IMR-90 (cell line): Measurements from ENCODE around the gene FBXL20. TPM values are rescaled to one million over a fixed set of nuclear protein-coding genes. Genes with fewer than 3 reads are reported as not detected.

Experiments used
- ATAC-seq: fragments of 200-7000 bp; cut with Tn5 transposase; 2 replicates; pipeline ENCODE4 v1.9.1; 2020; ENCODE audit warnings: low read depth, mild to moderate bottlenecking, moderate library complexity
- BruUV-seq: library from RNA; stranded (reverse); fragments of 400-500 nt; replicated peaks from 2 replicates; lab custom pipeline; 2021; lab: Mats Ljungman, UMichigan
- CTCF ChIA-PET: fragments of 300-600 bp; formaldehyde crosslinking; extraction: SDS; loops from one replicate; lab custom pipeline; 2021; ENCODE audit warnings: antibody characterized with exemption; lab: Yijun Ruan, JAX
- POLR2A ChIA-PET: fragments of 300-600 bp; sonication (Branson Sonifier 250); formaldehyde crosslinking; loops from one replicate; lab custom pipeline; 2022; ENCODE audit warnings: antibody characterized with exemption; ENCODE audit not compliant: unreplicated experiment; lab: Charles Lee
- DNase-seq: peaks from one replicate; pipeline ENCODE4 v3.0.0; 2013
- H2AFZ ChIP-seq: replicated peaks from 2 replicates; pipeline ENCODE3; 2013; ENCODE audit warnings: low read length, mild to moderate bottlenecking; ENCODE audit not compliant: poor library complexity
- H2AK5ac ChIP-seq: 2 replicates; pipeline ENCODE4 v1.6.1; 2013; ENCODE audit warnings: low read depth, low read length, inconsistent platforms
- H2AK9ac ChIP-seq: replicated peaks from 2 replicates; pipeline ENCODE3; 2013; ENCODE audit warnings: mild to moderate bottlenecking, low read depth, low read length, moderate library complexity; ENCODE audit not compliant: poor library complexity
- H2BK120ac ChIP-seq: 2 replicates; pipeline ENCODE4 v1.6.1; 2013; ENCODE audit warnings: low read depth, low read length, inconsistent platforms
- H2BK15ac ChIP-seq: 3 replicates; pipeline ENCODE4 v1.6.1; 2013; ENCODE audit warnings: low read depth, low read length, inconsistent platforms
- H2BK20ac ChIP-seq: 2 replicates; pipeline ENCODE4 v1.6.1; 2013; ENCODE audit warnings: low read depth, mild to moderate bottlenecking, inconsistent platforms, low read length, moderate library complexity
- H2BK5ac ChIP-seq: 2 replicates; pipeline ENCODE4 v1.6.1; 2013; ENCODE audit warnings: mild to moderate bottlenecking, low read depth, low read length, inconsistent platforms; ENCODE audit not compliant: poor library complexity, severe bottlenecking
- H3K14ac ChIP-seq: replicated peaks from 2 replicates; pipeline ENCODE4 v1.6.1; 2013; ENCODE audit warnings: low read depth, low read length, inconsistent platforms
- H3K18ac ChIP-seq: 2 replicates; pipeline ENCODE4 v1.6.1; 2013; ENCODE audit warnings: low read depth, low read length, control low read depth
- H3K23ac ChIP-seq: 2 replicates; pipeline ENCODE4 v1.6.1; 2013; ENCODE audit warnings: low read depth, low read length, inconsistent platforms
- H3K27ac ChIP-seq: 2 replicates; pipeline ENCODE4 v1.5.1; 2013; ENCODE audit warnings: mild to moderate bottlenecking, control low read depth, low read length; ENCODE audit not compliant: insufficient read depth
- H3K27me3 ChIP-seq: 2 replicates; pipeline ENCODE4 v1.6.1; 2013; ENCODE audit warnings: low read length; ENCODE audit not compliant: control insufficient read depth, insufficient read depth
- H3K36me3 ChIP-seq: 2 replicates; pipeline ENCODE4 v1.6.1; 2013; ENCODE audit warnings: low read length, mixed read lengths; ENCODE audit not compliant: control insufficient read depth, insufficient read depth
- H3K4ac ChIP-seq: 2 replicates; pipeline ENCODE4 v1.6.1; 2013; ENCODE audit warnings: low read depth, low read length, inconsistent platforms
- H3K4me1 ChIP-seq: 2 replicates; pipeline ENCODE4 v1.6.1; 2013; ENCODE audit warnings: low read length, mixed read lengths; ENCODE audit not compliant: control insufficient read depth, insufficient read depth
- H3K4me2 ChIP-seq: 2 replicates; pipeline ENCODE4 v1.6.1; 2013; ENCODE audit warnings: low read depth, mild to moderate bottlenecking, control low read depth, low read length, moderate library complexity
- H3K4me3 ChIP-seq: 2 replicates; pipeline ENCODE4 v1.5.1; 2013; ENCODE audit warnings: low read depth, mild to moderate bottlenecking, control low read depth, low read length, moderate library complexity; ENCODE audit not compliant: insufficient read depth
- H3K56ac ChIP-seq: 2 replicates; pipeline ENCODE4 v1.6.1; 2013; ENCODE audit warnings: low read length, inconsistent platforms; ENCODE audit not compliant: insufficient read depth; ENCODE audit errors: extremely low read depth
- H3K79me1 ChIP-seq, 2 experiments: 2 replicates each; pipeline ENCODE4 v1.6.1; 2013; ENCODE audit warnings: low read length in 2 of 2, inconsistent platforms in 1 of 2, low read depth in 1 of 2
- H3K9ac ChIP-seq: 2 replicates; pipeline ENCODE4 v1.6.1; 2013; ENCODE audit warnings: low read depth, low read length, control low read depth
- H3K9me1 ChIP-seq: 2 replicates; pipeline ENCODE4 v1.6.1; 2013; ENCODE audit warnings: low read length, inconsistent platforms; ENCODE audit not compliant: insufficient read depth
- H3K9me3 ChIP-seq: 2 replicates; pipeline ENCODE4 v1.6.1; 2013; ENCODE audit warnings: low read length; ENCODE audit not compliant: control insufficient read depth, insufficient read depth
- H4K20me1 ChIP-seq: 2 replicates; pipeline ENCODE4 v1.6.1; 2013; ENCODE audit warnings: low read length, inconsistent platforms; ENCODE audit not compliant: insufficient read depth
- H4K5ac ChIP-seq: 2 replicates; pipeline ENCODE4 v1.6.1; 2013; ENCODE audit warnings: mild to moderate bottlenecking, low read depth, low read length, control low read depth
- H4K8ac ChIP-seq, 2 experiments: 2 replicates each; pipeline ENCODE4 v1.6.1; 2013; ENCODE audit warnings: low read depth in 2 of 2, low read length in 2 of 2, control low read depth in 1 of 2, inconsistent platforms in 1 of 2
- H4K91ac ChIP-seq: 2 replicates; pipeline ENCODE4 v1.6.1; 2013; ENCODE audit warnings: low read depth, low read length, inconsistent platforms; ENCODE audit not compliant: insufficient read depth
- CEBPB ChIP-seq: IDR thresholded peaks from 2 replicates; pipeline ENCODE4 v1.6.1; 2012; ENCODE audit warnings: low read depth, low read length, improper control_type of control experiment
- FOS ChIP-seq: fragments of 150-350 bp; IDR thresholded peaks from 2 replicates; pipeline ENCODE4 v1.6.1; 2016; ENCODE audit warnings: low read depth, low read length
- MAZ ChIP-seq: IDR thresholded peaks from 2 replicates; pipeline ENCODE4 v1.6.1; 2012; ENCODE audit warnings: low read depth, mild to moderate bottlenecking, low read length, improper control_type of control experiment, moderate library complexity, borderline replicate concordance
- MXI1 ChIP-seq: IDR thresholded peaks from 2 replicates; pipeline ENCODE4 v1.6.1; 2012; ENCODE audit warnings: low read depth, mild to moderate bottlenecking, low read length, moderate library complexity, borderline replicate concordance
- NFE2L2 ChIP-seq: fragments of 150-350 bp; IDR thresholded peaks from 2 replicates; pipeline ENCODE4 v1.6.1; 2016; ENCODE audit warnings: low read depth, mild to moderate bottlenecking, low read length
- RAD21 ChIP-seq: IDR thresholded peaks from 2 replicates; pipeline ENCODE4 v1.6.1; 2012; ENCODE audit warnings: low read length, improper control_type of control experiment
- RCOR1 ChIP-seq: IDR thresholded peaks from 2 replicates; pipeline ENCODE4 v1.6.1; 2012; ENCODE audit warnings: mild to moderate bottlenecking, low read length, improper control_type of control experiment; ENCODE audit not compliant: insufficient replicate concordance
- RFX5 ChIP-seq: IDR thresholded peaks from 2 replicates; pipeline ENCODE4 v1.8.0; 2012; ENCODE audit warnings: low read depth, mild to moderate bottlenecking, low read length, moderate library complexity
- SMC3 ChIP-seq: fragments of 150-350 bp; IDR thresholded peaks from 2 replicates; pipeline ENCODE4 v1.6.1; 2016; ENCODE audit warnings: low read depth, mild to moderate bottlenecking, antibody characterized with exemption, low read length, moderate library complexity
- WGBS, 2 experiments: methylation state at CpG; one replicate each; pipeline versions ENCODE4 v1.1.5 to v1.1.7; 2013; ENCODE audit warnings: missing lambda C conversion rate in 2 of 2; ENCODE audit not compliant: insufficient read length in 1 of 2; ENCODE audit errors: extremely low coverage in 2 of 2; 5-methylcytosine and 5-hydroxymethylcytosine counted together
- dilution Hi-C: fragments of 300-500 bp; cut with HindIII; formaldehyde crosslinking; loops from one replicate; pipeline ENCODE4 v1.14.3; 2018; ENCODE audit warnings: low sequenced_read_pairs; ENCODE audit not compliant: unreplicated experiment
- in situ Hi-C: fragments of 300-500 bp; cut with MboI; formaldehyde crosslinking; loops from 3 replicates; pipeline ENCODE4 v1.14.3; 2019; ENCODE audit warnings: low sequenced_read_pairs, inconsistent platforms, mixed read lengths
- intact Hi-C: fragments of 100-400 bp; cut with micrococcal nuclease; formaldehyde crosslinking; loops from 2 replicates; pipeline ENCODE4 v1.10.0; 2022
- polyA plus RNA-seq, 3 experiments: library from polyadenylated mRNA; depleted of rRNA; stranded (reverse); fragments of >200 nt; gene quantifications; 2 replicates each; pipeline ENCODE4 v1.2.3, GENCODE V29; 2012; ENCODE audit warnings: low replicate concordance in 1 of 3
- total RNA-seq: library from RNA; depleted of rRNA; stranded (reverse); fragments of >200 nt; gene quantifications from 2 replicates; pipeline ENCODE4 v1.2.3, GENCODE V29; 2012
- TF ChIP-seq, protein P1 (sequence below): conservative IDR thresholded peaks from 2 replicates; pipeline ENCODE4 v1.5.1; 2012; ENCODE audit warnings: mild to moderate bottlenecking, low read depth, low read length, improper control_type of control experiment

FBXL20 gene
- total and polyA plus RNA-seq, 2 of the 4 experiments (the other 2 are of a cell fraction), result 4.1 to 13.8 TPM

DNA sequence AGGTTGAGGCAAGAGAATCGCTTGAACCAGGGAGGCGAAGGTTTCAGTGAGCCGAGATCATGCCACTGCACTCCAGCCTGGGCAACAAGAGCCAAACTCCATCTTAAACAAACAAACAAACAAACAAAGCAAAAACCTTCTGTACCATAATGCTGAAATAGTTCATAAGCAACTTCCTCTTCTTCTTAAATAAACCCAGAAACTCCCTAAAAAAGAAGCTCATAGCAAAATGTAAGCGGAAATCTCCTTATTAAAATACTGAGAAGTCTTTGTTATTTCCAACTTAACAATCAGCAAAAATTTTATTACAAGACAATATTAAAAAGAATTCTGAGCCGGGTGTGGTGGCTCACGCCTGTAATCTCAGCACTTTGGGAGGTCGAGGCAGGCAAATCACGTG is 82.8 kb downstream of the FBXL20 start:
- dilution Hi-C loops, result no loop called here
- intact Hi-C loops, result loop anchor here (5.0 kb wide), 1 partner anchor 34 kb away; no protein-coding TSS in a partner anchor

More for the DNA sequence above, 82.8 kb downstream of the FBXL20 start:
- H3K79me1 ChIP-seq, result no peaks in the 10 kb centered on the region
- no peaks in the 10 kb centered on the region for H4K20me1 ChIP-seq
- H2AK5ac ChIP-seq, result no peak overlapping the region
- ATAC-seq (no peak), DNase-seq (no peak)
- H3K9me3 ChIP-seq, result no peaks in the 10 kb centered on the region
- peaks cover 2% of the 10 kb centered on the region; the same call in 1 of the 2 replicates for H3K4me1 ChIP-seq
- H3K27ac ChIP-seq, result no peak overlapping the region
- peaks cover 3% of the 10 kb centered on the region; the same call in 1 of the 2 replicates for H3K9me1 ChIP-seq
- ChIA-PET POLR2A (no interaction called here), CTCF (no interaction called here)
- no peaks in the 10 kb centered on the region for H3K36me3 ChIP-seq
- in situ Hi-C loops, result no loop called here
- no peak overlapping the region for H3K23ac ChIP-seq
- H2AFZ ChIP-seq, result no peak overlapping the region
- H3K18ac ChIP-seq, result no peak overlapping the region
- 100% methylated on average over 3 of the region's 8 CpGs; no CpG with 5 or more reads in 1 of the 2 experiments for WGBS, 2 experiments
- BruUV-seq, result no TSS peak
- no peak overlapping the region for H2BK20ac ChIP-seq
- TF ChIP-seq, protein P1, sequence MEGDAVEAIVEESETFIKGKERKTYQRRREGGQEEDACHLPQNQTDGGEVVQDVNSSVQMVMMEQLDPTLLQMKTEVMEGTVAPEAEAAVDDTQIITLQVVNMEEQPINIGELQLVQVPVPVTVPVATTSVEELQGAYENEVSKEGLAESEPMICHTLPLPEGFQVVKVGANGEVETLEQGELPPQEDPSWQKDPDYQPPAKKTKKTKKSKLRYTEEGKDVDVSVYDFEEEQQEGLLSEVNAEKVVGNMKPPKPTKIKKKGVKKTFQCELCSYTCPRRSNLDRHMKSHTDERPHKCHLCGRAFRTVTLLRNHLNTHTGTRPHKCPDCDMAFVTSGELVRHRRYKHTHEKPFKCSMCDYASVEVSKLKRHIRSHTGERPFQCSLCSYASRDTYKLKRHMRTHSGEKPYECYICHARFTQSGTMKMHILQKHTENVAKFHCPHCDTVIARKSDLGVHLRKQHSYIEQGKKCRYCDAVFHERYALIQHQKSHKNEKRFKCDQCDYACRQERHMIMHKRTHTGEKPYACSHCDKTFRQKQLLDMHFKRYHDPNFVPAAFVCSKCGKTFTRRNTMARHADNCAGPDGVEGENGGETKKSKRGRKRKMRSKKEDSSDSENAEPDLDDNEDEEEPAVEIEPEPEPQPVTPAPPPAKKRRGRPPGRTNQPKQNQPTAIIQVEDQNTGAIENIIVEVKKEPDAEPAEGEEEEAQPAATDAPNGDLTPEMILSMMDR, result no peak
- TF ChIP-seq CEBPB, result no peak
- no peak for TF ChIP-seq RCOR1
- TF ChIP-seq FOS, result no peak
- TF ChIP-seq SMC3, result no peak
- no peak for TF ChIP-seq MAZ
- TF ChIP-seq RAD21, result no peak
- TF ChIP-seq RFX5, result no peak
- no peak for TF ChIP-seq NFE2L2
- no peak for TF ChIP-seq MXI1
- no peak overlapping the region for H2AK9ac ChIP-seq
- no peaks in the 10 kb centered on the region for H3K27me3 ChIP-seq
- no peak overlapping the region for H3K9ac ChIP-seq
- H4K5ac ChIP-seq, result no peak overlapping the region
- H2BK5ac ChIP-seq, result no peak overlapping the region
- no peak overlapping the region for H2BK15ac ChIP-seq
- H2BK120ac ChIP-seq, result no peak overlapping the region
- H3K4me2 ChIP-seq, result no peak overlapping the region
- H4K91ac ChIP-seq, result no peak overlapping the region
- no peak overlapping the region for H3K14ac ChIP-seq
- no peak overlapping the region for H3K4ac ChIP-seq
- no peak overlapping the region for H4K8ac ChIP-seq
- no peak overlapping the region for H3K4me3 ChIP-seq
- no peak overlapping the region for H3K56ac ChIP-seq
